ENCODE results near the gene GDPD4. TPM values are rescaled to one million over a fixed set of nuclear protein-coding genes. Genes with fewer than 3 reads are reported as not detected.

Gene GDPD4
- total and polyA plus RNA-seq, 10 of the 15 experiments (the other 5 are each of a cell fraction or from before 2014, with no cell fraction given): 0.23 TPM; not detected in 9

DNA sequence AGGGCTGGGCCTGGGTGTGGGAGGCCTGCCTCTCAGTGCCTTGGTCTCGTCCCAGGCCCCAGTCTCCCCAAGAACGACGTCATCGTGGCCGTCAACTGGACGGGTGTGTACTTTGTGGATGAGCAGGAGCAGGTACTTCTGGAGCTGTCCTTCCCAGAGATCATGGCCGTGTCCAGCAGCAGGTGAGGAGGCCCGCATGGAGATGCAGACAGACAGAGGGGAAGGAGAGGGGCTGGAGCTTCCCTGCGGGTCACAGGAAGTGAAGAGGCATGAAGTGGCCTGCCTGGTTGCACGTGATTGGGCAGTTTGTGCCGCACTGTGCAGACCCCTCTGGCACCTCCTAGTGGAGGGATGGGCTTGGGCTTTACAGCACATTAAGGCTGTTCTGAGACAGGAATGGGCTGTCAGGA lies 103.0 kb downstream of the GDPD4 start:
- no peak for FAIRE-seq

More for the DNA sequence above, 103.0 kb downstream of the GDPD4 start:
- WGBS (ENCODE audit: insufficient coverage, insufficient replicate concordance, low lambda C conversion rate, missing lambda C conversion rate): 43% methylated on average over 11 of the region's 11 CpGs
- ChIA-PET CTCF (interaction anchor here (1.2 to 1.3 kb wide), 3 partner anchors 12 to 420 kb away, joined by 3 to 6 read pairs (median 4); no protein-coding TSS in a partner anchor), SMC1A (ENCODE audit: uncharacterized antibody, unreplicated experiment) (interaction anchor here (0.8 kb wide), 1 partner anchor 350 kb away, joined by 4 read pairs; no protein-coding TSS in a partner anchor), POLR2A (no interaction called here), RAD21 (ENCODE audit: unreplicated experiment) (no interaction called here)
- TF ChIP-seq POLR2A (IDR thresholded peaks at IDR 0.05; ENCODE audit: low read depth, low read length) (no peak), BHLHE40 (IDR thresholded peaks at IDR 0.05; ENCODE audit: borderline replicate concordance in 1 of 2, low read depth in 2 of 2, low read length in 1 of 2) (peak; percentile 24 to 63; a peak in 3 of 4 replicates), CTCF (IDR thresholded peaks at IDR 0.05 in 2 of 3, conservative IDR thresholded peaks at IDR 0.05 in 1 of 3; ENCODE audit: control insufficient read depth in 2 of 3, extremely low read depth in 1 of 3, insufficient read depth in 1 of 3, low read depth in 3 of 3, low read length in 3 of 3) (peak in 2 of 3 experiments; percentile 45 to 51; a peak in 3 of 6 replicates)
- no peaks in the 10 kb centered on the region for H4K20me1 ChIP-seq (ENCODE audit: control insufficient read depth, insufficient read depth)
- H3K9me3 ChIP-seq (replicated peaks; ENCODE audit: control insufficient read depth, insufficient read depth, low read length): no peaks in the 10 kb centered on the region
- H3K79me2 ChIP-seq (ENCODE audit: control insufficient read depth, insufficient read depth, low read length): no peaks in the 10 kb centered on the region
- intact Hi-C loops (cut with micrococcal nuclease; ENCODE audit: unreplicated experiment): loop anchor here (2.0 kb wide), 1 partner anchor 350 kb away; no protein-coding TSS in a partner anchor
- no peak overlapping the region for H3K4me3 ChIP-seq
- ATAC-seq (peak; percentile 83), DNase-seq (ENCODE audit: low read depth, low spot score) (no peak)
- H3K27me3 ChIP-seq (replicated peaks in 1 of 2; ENCODE audit: control insufficient read depth in 2 of 2, insufficient read depth in 2 of 2, low read length in 1 of 2): no peaks in the 10 kb centered on the region
- H3K36me3 ChIP-seq (ENCODE audit: control insufficient read depth in 2 of 2, insufficient read depth in 2 of 2, low read length in 1 of 2): no peaks in the 10 kb centered on the region
- H3K4me2 ChIP-seq (ENCODE audit: control insufficient read depth, insufficient read depth): no peak overlapping the region
- in situ Hi-C loops (cut with MboI): loop anchor here (5.0 kb wide), 1 partner anchor 354 kb away; no protein-coding TSS in a partner anchor
- no TSS peak for BruUV-seq (replicated peaks)
- no peak overlapping the region for H3K9ac ChIP-seq (ENCODE audit: control insufficient read depth, insufficient read depth, low read length)
- no peak overlapping the region for H3K27ac ChIP-seq (ENCODE audit: control insufficient read depth, insufficient read depth)
- peak overlapping the region; percentile 24; the same call in 1 of the 2 replicates for H2AFZ ChIP-seq (ENCODE audit: control insufficient read depth, low read depth, low read length)
- no peaks in the 10 kb centered on the region for H3K4me1 ChIP-seq (ENCODE audit: control insufficient read depth, insufficient read depth, low read length)

Data from GM12878 (cell line).